C4-2B (cell line): ENCODE results near the gene TMEM52.

ENCODE experiments used
- H3K27ac ChIP-seq: fragments of 450-650 bp; 2 replicates; pipeline ENCODE4 v1.5.1; 2017
- CTCF ChIP-seq: fragments of 450-650 bp; conservative IDR thresholded peaks from 2 replicates; pipeline ENCODE4 v1.5.1; 2017; ENCODE audit warnings: mild to moderate bottlenecking
- ZFX ChIP-seq: fragments of 450-650 bp; IDR thresholded peaks from 2 replicates; pipeline ENCODE4 v1.6.1; 2017

Gene TMEM52

DNA sequence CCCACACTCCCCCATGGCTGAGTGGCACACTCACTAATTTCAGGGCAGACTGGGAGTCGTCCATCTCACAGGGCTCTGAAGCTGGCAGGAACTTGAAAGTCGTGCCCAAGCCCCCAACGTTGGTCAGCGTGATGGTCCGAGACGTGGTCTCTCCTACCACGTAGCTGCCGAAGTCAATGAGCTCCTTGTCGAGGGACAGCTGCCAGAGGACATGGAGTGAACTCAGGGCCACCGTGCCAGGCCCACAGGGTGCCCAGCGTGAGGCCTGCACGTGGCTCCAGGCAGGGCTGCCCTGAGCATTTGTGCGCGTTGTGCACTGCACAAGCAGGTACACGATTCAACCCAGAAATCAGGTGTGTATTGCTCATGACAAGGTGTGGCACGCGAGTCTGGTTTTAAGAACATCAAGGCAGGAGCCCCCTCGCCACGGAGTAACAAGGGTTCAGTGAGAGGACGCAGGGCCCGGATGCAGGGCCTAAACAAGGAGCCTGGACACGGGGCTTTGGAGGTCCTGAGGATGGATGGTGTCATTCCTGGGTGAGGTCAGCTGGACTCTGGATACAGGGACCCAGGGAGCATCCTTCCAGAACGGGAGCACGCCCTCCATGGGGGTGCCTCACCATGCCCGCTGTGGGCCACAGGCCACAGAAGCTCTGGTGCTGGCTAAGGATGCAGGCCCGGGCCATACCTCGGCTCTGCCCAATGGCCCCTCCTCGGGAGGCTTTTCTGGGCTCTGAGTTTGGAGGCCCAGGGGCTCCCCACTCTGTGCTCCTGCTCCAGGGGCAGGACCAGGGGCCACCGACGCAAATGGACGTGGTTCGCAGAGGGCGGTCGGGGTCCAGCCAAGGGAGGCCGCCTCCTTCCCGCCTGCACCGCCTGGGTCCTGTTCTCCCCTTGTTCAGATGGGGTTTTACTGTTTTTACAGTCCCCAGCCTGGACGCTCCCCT is 37.8 kb upstream of the TMEM52 start:
- TF ChIP-seq ZFX (no peak), CTCF (no peak)
- no peak overlapping the region for H3K27ac ChIP-seq

DNA sequence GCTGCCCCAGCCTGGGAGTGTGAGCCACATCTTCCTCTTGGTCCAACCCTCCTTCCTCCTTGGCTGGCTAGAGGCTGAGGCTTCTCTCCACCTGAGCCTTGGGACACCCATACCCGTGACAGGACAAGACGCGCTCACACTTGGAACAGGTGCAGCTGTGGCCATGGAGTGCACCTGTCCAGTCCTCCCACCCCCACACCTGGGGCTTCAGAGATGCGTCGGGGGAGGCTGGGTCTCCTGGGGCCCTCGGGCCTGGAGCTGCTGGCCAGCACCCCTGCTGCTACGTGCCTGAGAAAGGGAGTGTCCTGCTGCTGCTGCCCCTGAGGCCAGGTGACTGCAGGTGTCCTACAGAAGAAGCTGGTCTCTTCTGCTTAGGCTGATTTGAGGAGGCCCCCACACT is 37.0 kb upstream of the TMEM52 start:
- TF ChIP-seq CTCF (no peak), ZFX (no peak)
- H3K27ac ChIP-seq, result no peak overlapping the region

- TF ChIP-seq ZFX, result no peak
- TF ChIP-seq CTCF, result no peak
- no peak overlapping the region for H3K27ac ChIP-seq
These were observed 36.6 kb upstream of the TMEM52 start for GRCh38 chr1:1955621-1956094.

GRCh38 chr1:1954831-1955441 is 35.9 kb upstream of the TMEM52 start:
- TF ChIP-seq ZFX (no peak), CTCF (no peak; the same call in 1 of the 2 replicates)

GRCh38 chr1:1954015-1954414 is 34.9 kb upstream of the TMEM52 start:
- no peak overlapping the region for H3K27ac ChIP-seq
- TF ChIP-seq CTCF, result no peak
- TF ChIP-seq ZFX, result no peak

More at GRCh38 chr1:1954831-1955441, 35.9 kb upstream of the TMEM52 start:
- H3K27ac ChIP-seq, result no peak overlapping the region

- TF ChIP-seq ZFX, result no peak
- no peak for TF ChIP-seq CTCF
- H3K27ac ChIP-seq, result no peak overlapping the region
These were observed 31.9 kb upstream of the TMEM52 start for GRCh38 chr1:1950940-1951339.

DNA sequence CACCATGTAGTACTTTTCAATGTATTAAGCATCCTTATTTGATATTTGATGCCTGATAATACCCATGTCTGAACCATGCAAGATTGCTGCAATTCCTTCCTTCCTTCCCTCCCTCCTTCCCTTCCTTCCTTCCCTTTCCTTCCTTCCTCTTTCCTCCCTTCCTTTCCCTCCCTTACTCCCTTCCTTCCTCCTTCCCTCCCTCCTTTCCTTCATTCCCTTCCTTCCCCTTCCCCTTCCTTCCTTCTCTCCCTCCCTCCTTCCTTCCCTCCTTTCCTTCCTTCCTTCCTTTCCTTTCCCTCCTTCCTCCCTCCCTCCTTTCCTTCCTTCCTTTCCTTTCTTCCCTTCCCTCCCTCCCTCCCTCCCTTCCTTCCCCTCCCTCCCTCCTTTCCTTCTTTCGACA is 29.7 kb upstream of the TMEM52 start:
- TF ChIP-seq CTCF (no peak), ZFX (no peak)

More for the DNA sequence above, 29.7 kb upstream of the TMEM52 start:
- no peak overlapping the region for H3K27ac ChIP-seq
